Measurements from ENCODE around the gene BRINP3.
A peak's percentile ranks its signal among the peaks of the same experiment; 100 is the strongest.
"Not testable (repeated sequence)": the region's sequence is repeated elsewhere in the genome, so short reads cannot be mapped to it uniquely, and the experiment has no call there.

The BRINP3 gene

DNA sequence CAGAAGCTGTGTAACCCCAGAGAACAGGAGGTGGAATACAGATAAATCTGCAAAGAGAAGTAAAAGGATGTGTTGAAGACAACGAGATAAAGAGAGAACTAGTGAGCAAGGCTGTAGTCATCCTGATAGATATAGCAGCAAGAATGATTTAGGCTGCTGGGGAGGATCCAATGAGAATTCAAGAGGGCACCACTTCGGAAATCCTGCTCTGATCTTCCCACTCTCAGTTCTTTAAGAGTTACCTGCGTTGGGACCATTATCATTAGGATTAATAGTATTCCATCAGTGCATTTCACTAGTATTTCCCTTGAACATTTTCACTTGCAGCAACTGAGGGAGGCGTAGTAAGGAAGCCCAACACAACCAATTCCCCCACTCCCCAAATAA, at the start of gene BRINP3:
Gene BRINP3, minus strand, starts transcription at position 103 of the 387 bp plus-strand sequence.
- peak; percentile 28 for DNase-seq

DNA sequence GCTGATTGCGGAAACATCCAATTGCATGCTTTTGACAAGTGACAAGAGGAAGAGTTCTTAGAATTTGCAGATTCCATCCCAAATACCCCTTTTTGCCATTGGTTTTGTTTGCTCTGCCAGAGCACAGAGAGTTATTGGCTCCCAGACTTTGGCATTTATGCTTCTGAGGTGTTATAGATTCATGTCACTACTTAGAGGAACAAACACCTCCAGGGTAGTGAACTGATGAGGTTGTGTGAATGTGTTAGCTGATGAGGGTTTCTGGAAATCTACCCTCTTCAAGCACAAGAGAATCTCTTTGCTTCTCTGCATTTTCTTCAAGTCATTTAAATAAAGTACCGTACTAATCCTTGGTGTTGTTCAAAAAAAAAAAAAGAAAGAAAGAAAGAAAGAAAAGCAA, 33.9 kb upstream of the BRINP3 start:
- DNase-seq: no peak

DNA sequence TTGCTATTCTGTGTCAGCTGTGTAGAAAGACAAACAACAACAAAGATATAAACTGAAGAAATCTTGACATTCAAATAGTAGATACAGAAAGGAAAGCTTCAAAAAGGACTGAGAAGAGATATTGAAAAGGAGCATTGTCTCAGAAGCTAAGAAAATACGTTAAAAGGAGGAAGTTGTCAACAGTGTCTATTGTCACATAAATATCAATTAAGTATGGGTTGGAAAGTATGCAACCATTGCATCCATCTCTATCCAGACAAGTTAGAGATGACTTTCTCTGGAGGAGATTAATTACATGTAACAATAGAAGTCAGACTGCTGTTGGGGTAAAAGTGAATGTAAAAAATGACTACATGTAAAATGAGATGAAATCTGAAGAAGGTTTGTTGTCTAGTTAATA, 29.7 kb upstream of the BRINP3 start:
- no peak for DNase-seq

DNA sequence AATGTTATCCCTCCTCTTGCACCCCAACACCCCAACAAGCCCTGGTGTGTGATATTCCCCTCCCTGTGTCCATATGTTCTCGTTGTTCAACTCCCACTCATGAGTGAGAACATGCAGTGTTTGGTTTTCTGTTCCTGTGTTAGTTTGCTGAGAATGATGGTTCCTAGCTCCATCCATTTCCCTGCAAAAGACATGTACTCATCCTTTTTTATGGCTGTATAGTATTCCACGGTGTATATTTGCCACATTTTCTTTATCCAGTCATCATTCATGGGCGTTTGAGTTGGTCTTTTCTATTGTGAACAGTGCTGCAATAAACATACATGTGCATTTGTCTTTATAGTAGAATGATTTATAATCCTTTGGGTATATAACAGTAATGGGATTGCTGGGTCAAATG, 26.9 kb upstream of the BRINP3 start:
- DNase-seq: not testable (repeated sequence)

DNA sequence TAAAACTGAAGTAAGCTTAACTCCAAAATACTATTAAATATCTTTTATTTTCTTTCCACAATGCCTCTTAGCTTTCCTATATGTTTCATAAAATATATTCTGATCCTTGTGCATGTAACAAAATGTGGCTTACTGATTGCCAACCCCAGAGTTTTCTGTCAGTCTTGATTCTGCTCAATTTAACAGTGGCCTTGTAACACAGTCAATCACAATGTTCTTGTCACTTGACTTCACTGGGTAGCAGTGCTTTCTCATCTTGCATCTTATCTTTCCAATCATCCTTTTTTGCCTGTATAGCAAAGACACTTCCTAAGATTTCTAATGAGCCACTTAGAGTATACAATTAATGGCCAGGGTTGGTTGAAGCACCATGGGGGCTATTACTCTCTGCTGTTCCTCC, 19.9 kb upstream of the BRINP3 start:
- no peak for DNase-seq

DNA sequence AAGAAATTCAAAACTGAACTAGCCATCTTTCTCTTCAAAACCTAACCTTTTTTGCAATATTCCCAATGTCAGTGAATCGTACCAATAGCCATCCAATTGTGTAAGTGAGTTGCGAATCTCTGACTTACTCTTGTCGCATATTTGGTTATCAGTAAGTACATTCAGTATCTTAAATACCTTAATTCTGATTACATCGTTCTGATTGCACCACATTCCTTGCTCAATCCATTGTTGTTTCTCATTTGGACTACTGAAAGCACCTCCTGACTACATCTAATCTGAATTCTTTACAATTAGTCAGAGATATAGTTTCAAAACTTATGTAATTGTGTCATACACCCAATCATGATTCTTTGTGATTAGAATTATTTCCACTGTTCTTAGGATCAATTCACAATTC, 16.8 kb upstream of the BRINP3 start:
- no peak for DNase-seq

DNA sequence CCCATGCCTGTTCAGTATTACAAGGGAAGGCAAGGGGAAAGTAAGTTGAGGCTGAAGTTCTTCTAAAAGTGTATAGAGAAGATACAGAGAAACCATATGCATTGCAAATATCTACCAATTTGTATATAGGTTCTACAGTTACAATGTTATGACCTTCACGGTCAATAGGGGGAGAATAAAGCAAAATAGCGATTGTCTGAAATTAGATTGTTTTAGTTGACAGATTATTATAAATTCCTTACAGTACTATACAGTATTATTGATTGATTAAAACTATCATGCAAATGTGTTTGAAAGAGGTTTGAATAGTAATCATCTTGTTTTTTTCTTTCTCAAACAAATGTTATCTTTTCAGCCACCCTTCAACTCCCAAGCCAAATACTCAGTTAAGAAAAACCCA, 13.7 kb upstream of the BRINP3 start:
- DNase-seq: no peak

DNA sequence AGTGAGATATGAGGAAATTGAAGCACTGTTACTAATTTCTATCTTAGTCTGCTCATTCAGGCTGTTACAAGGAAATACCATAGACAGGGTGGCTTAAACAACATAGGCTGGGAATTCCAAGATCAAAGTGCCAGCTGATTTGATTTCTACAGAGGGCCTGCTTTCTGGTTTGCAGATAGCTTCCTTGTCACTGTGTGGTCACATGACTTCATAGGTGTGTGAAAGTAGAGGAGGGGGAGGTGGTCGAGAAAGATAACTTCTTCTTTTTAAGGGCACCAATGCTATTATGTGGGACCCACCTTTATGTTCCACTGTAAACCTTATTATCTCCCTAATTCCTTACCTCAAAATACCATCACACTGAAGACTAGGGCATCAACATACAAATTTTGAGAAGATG, 6.4 kb upstream of the BRINP3 start:
- no peak for DNase-seq

DNA sequence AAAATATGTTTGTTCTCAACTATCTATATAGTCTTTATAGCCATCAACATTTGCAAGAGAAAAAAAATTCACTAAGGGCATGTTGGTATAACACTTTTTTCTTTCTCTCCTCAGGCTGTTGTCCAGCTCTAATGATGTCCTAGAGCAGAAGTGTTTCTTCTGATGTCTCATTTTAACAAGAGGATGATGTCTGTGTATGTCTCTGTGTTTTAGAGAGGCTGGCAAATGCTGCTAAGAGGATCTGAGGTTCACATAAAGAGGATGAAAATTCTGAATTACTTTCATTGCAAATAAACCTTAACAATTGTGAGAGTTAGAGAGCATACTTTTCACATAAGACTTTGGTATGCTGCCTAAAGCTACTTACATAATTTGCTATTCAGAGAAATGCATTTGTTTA, 2.6 kb upstream of the BRINP3 start:
- DNase-seq: no peak

DNA sequence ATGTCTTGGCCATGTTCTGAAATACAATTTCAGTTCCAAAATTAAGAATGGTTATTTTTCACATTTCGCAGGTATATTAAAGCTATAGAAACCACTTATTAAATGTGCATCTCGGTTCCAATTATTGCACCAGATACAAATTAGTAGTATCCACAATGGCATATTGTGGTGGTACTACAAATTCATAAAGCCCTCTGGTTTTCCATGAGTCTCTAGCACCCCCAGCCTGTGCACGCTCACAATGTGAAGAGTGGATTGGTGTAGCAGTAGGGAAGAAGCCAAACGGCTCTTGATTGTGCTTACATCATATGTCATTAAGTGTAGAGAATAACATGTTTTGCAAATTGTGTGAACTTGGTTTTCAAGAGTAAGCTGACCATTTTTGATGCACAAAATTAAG, 1.9 kb upstream of the BRINP3 start:
- DNase-seq: peak; percentile 39

DNA sequence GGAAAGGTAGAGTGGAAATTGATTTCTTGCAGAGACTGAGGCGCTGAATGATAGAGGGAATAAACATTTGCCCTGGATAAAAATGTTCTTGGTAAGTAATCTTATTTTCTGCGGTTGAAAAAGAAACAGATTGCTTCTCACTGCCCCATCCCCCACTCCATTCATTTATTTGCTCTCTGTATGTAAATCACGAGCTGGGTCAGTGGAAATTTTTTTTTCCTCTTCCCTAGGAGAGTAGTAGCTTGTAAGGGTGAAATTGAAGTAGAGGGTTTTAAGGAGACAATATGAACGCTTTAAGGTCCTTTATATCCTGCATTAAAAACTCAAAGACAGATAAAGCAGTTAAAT, 1.4 kb upstream of the BRINP3 start:
- no peak for DNase-seq

DNA sequence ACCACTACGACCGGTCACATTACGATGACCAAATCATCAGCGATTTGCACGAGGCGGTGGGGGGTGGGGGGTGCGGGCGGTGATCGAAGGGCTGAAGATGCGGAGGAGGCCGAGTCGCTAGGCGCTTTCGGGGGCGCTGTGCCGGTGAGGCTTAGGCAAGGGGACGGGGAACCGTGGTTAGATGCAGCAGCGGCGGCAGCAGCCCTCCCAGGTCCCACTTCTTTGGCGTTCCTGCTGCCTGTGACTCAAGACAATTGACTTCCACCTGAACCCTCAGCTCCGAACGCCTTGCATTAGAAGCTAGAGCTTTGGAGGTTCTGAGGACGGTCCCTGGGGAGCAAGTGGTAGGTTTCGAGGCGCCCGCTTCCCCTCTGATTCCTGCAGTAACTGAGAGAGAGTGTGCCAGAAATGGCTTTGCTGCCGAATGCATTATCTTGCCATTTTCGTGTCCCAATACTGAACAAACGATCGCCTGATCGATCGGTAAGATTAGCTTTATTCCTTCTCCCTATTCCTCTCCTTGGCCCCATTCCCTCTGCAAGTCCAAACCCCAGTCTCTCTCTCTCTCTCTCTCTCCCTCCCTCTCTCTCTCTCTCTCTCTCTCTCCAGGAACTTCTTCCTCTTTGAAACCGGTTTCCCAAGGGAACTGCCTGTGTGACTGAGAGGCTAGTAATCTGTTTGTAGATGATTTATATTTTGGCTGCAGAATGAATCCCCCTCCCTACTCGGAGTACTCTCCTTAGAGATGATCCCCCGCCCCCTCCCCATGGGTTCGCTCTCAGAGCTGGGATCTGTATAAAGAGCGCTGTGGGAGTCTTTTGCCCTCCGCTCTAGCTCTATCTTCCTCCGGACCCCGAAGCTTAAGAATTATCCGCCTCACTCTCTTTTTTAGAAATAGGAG, 735 bp upstream of the BRINP3 start:
- DNase-seq: peak; percentile 68

DNA sequence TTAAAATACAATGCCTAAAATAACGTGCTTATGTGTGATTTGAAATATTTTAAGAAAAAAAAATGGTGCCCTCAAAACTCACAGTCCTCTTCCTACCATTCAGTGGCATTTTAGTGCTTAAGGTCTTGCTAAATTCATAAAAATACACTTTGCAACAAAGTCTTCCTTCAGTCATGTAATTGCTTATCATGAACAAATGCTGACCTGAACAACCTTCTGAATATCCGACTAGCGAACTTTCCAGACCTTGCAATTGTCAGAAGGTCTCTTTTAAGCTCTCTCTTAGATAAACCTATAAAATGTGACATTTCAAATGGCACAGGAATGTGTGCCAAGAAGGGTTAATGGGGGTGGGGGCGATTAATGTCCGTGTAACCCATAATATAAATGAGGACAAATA, 858 bp downstream of the BRINP3 start:
- peak; percentile 49 for DNase-seq

DNA sequence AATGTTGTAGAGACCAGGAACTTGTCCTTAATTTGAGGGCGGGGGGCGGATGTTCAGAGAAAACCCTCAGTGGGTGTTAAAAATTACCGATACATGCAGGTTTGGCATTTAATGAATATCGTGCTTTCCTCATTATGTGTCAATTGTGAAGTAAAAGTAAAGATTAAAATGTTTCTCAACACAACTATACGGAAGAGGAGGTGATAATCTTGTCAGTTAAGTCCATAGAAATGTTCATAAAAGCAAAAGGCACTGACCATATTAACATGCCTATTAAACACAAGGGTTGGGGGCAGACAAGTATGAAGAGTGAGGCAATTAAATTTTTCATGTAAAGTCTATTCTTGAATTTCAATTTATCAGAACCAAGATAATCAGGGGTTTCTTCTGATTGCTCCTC, 1.3 kb downstream of the BRINP3 start:
- peak; percentile 49 for DNase-seq

DNA sequence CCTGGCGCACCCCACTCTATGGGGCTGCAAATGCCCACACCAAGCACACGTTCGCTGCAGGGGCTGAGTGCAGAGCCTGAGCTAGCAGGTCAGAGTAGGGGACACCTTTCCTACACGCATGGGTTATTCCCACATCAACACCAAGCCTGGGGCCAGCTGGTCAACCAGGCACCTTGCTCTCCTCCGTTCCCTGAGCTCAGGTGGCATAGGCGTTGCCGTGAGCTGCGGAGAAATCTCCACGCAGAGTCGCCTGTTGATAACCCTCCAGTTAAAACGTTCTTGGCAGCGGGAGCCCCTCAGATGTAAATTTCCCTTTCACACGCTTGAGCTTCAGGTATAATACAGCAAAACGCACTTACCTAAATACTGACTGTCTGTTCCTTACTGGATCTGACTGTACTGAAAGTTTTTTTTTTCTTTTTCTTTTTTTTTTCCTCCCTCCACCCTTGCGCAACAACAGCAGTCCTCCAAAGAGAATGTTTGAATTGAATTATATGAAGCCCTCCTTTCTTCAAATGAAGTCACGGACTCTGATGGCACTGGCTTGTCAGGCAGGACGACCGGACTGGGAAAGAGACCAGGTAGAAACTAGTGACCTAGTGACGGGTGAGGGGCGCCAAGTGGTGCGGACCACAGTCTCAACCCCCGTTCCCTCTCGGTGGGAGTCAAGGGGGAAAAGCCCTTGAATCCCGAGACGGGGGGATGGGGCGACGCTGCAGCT, 2.1 kb downstream of the BRINP3 start:
- DNase-seq: peak; percentile 12

DNA sequence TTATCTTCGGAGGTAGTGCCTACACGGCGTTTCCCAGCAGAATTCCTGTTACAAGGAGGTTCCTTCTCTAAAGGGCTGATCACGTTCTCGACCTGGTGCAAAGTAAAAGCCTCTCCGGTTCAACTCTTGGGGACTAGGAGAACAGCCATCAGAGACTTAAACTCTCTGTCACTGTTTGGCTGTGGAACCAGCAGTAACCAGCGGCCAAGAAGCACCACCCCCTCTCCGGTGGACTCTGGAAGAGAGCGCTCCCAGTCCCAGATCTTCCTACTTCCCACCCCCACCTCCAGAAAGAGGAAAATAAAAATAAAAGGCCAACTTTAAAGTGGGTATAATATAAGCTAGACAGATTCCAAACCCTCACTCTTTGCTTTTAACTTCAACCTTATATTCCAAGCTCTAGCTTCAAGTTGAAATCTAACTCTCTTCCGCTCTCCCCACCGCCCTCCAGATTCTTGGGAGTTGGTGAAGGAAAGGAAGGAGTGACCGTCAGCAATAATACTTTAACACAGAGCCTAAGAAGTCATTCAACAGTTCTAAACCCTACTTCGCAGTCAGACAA, 2.9 kb downstream of the BRINP3 start:
- peak; percentile 48 for DNase-seq

DNA sequence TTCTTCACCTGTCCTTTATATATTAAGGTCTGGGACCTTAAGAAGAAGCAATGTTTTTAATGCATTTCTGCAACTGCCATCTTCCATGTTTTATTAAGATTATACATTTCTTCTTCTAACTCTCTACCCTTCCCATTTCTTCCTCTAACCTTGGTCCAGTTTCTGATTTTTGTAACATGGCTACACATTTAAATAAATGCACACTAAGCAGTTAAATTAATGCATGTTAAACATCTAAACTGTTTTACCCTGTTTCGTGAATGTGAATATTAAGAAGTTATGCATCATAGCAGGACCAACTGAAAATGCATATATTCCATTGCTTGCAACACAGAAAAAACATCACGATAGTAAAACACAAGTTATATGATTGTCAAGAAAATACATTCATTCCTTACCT, 3.7 kb downstream of the BRINP3 start:
- no peak for DNase-seq

DNA sequence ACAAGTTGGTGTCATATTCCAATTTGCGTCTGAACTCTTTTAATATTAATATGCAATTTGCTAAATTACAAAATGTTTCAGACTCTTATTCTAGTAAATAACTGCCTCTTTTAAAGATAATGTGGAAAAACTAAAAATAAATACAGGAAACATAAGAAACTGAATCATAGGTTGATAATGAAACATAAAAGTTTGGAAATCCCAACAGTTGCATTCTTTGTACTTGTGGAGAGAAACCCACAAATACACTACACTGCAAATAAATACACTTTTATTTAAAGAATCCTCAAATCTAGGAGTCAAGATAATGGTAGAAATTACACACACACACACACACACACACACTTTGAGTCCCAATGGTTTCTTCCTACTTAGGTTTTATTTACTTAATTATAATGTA, 5.2 kb downstream of the BRINP3 start:
- DNase-seq: no peak

DNA sequence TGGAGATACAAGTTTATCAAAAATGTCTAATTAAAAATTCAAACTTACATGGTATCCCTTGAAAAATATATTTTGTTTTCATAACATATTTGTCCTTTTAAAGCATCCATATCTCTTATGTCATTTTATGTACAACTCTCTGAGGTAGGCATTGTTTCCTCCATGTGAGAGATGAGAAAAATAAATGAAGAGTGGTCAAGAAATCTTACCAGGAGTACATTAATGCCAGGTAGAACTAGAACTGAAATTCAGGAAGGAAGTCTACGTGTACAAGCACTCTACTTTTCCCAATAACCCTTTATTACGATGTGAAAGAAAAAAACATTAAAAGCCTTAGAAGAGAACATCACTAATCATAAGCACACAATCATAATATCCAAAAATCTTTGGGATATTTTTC, 5.6 kb downstream of the BRINP3 start:
- no peak for DNase-seq

DNA sequence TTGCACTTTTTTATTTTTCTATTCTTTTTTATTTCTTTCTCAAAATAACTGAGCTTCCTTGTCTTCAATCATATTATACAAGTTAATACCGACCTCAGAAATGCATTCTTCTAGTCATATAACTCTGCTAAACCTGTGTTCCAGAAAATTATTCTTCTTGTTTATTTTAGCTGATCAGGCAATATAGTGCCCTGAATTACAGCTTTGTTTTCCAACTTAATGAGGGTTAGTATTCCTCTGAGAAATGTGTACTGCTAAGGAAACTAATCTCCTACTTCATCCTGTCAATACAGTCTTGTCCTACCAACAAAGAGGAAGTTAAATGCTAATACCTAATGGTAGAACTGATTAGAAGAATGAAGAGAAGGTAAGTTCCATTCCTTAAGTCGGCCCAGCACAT, 13.0 kb downstream of the BRINP3 start:
- no peak for DNase-seq

DNA sequence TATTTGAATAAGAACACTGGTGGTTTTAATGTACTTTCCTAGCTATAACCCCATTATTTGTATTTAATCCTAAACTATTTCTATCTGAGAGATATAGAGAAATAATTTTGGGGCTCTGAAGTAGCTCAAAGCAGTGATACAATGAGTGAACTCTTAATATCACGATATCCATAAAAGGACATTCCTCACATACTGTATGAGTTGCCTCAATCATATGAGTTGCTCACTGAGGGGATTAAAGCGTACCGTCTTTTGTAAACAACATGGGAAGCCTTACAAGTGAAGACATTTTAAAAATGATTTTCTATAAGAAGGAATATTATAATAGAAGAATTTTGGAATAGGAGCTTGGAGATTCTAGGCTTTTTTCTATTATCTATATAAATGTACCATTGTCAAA, 21.5 kb downstream of the BRINP3 start:
- DNase-seq: no peak

DNA sequence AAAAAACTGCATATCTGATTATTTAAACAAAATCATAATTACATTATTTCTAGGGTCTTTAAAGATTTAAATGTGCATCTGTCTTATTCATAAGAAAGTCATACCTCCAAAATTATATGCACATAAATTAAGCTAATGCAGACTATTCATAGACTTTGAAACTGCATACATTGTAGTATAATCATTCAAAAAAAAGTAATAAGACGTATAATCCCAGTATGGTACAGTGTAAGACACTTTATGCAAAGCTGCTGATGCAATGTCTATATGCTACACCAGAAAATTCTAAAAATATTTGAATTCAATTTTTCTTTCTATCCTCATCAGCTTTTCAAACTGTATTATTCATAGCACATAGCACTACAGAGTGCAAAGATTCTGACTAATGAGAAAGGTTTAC, 22.0 kb downstream of the BRINP3 start:
- DNase-seq: no peak

DNA sequence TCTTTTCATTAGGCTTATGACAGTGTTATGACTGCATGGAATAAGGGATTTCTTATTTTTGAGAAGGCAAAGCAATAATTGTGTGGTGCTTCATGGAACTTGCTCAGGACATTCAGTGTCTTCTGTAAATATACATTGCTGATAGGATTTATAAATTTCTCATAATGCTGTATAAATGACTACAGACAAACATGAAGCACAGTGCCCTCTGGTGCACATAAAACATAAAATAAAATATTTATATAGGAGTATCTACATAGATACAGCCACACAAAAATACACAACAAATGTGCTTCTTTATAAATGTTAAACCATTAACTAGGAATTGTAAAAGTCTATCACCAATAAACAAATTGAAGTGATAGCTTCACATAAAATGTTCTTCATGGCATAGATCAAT, 24.1 kb downstream of the BRINP3 start:
- DNase-seq: no peak

DNA sequence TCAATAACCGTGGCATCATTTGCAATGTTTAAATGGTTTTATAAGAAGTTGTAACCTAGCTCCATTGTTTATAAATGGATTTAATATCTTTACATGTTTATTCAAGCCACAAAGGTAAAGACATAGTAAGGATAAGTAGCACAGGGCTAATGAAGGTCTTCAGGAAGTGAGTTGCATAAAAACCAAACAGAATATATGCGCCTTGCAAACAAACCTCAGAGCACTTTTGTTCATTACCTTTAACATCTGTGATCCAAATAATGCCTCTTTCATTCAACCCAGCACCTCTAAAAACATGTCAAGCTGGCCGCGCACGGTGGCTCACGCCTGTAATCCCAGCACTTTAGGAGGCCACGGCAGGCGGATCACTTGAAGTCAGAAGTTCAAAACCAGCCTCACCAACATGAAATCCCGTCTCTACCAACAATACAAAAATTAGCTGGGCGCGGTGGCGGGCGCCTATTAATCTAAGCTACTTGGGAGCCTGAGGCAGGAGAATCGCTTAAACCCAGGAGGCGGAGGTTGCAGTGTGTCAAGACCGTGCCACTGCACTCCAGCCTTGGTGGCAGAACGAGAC, 25.3 kb downstream of the BRINP3 start:
- DNase-seq: no peak
